ENCODE results near the gene XDH. TPM values are rescaled to one million over a fixed set of nuclear protein-coding genes. Genes with fewer than 3 reads are reported as not detected.

Gene XDH
- total RNA-seq, 1 donor from 2014 or later, result 0.49 TPM

DNA sequence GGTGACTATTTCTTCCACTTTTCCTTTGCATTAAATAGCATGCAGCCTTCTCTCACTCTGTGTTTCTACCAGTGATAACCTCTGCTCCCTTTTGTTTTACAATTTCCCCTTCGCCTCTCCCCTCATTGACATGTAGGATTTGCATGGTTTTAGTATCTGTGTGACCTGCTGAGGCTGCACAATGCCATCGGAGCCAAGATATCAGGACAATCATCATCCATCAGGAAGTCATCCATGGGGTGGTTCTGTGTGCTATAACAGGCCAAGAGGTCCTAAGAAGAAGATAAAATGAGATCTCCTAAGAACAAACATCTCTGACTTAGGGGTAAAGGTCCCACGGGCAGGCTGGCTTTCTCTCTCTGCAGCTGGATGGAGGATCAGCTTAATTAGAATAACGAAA lies 115.0 kb downstream of the XDH start:
- TF ChIP-seq POLR2AphosphoS5 (IDR thresholded peaks at IDR 0.05; ENCODE audit: insufficient read depth in 1 of 2, low read depth in 1 of 2) (no peak), CTCF (IDR thresholded peaks at IDR 0.05) (no peak), POLR2A (IDR thresholded peaks at IDR 0.05) (no peak)
- DNase-seq (ENCODE audit: extremely low spot score in 2 of 2), result no peak
- intact Hi-C loops (cut with DNase I), result no loop called here
- no peak overlapping the region for H3K27ac ChIP-seq
- H3K27me3 ChIP-seq, result no peaks in the 10 kb centered on the region
- H3K4me1 ChIP-seq, result peaks cover 19% of the 10 kb centered on the region
- no peaks in the 10 kb centered on the region for H3K36me3 ChIP-seq
- no peak overlapping the region for H3K4me3 ChIP-seq
- H3K9me3 ChIP-seq, result no peaks in the 10 kb centered on the region

- no peaks in the 10 kb centered on the region for H3K27me3 ChIP-seq
Measured at GRCh38 chr2:31297751-31298150, 116.8 kb downstream of the XDH start.

DNA sequence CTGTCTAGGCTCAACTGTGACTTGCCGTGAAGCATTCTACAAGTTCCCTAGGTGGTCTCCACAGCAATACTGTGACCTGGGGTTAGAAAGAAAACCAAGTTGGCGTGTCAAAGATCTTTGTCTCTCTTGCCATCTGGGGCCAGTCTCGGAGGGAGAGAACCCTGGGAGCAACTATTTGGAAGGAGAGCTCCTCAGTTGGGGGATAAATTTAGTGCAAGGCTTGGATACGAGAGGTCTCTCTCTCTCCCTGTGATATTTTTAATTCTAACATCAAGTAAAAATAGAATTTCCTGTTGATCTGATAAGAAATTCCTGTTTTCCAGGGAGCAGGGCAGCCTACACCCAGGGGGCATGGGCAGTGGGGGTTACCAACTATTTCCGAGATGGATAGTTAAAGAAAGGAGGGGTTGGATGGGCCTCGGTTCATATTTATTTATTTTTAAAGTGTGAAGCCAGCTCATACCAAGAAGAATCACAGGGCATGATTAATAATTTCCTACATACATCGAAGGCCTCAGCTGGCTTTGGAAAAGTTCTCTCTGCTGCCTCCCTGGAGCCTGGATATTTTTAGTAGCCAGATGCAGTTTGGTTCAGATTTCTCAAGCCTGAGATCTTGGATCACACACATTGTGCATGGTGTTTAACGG lies 117.8 kb downstream of the XDH start:
- intact Hi-C loops (cut with DNase I), result no loop called here
- peaks cover 10% of the 10 kb centered on the region for H3K4me1 ChIP-seq
- TF ChIP-seq CTCF (IDR thresholded peaks at IDR 0.05), result no peak
- no peak for TF ChIP-seq POLR2A (IDR thresholded peaks at IDR 0.05)
- no peak for TF ChIP-seq POLR2AphosphoS5 (IDR thresholded peaks at IDR 0.05; ENCODE audit: insufficient read depth in 1 of 2, low read depth in 1 of 2)
- H3K9me3 ChIP-seq, result no peaks in the 10 kb centered on the region
- H3K4me3 ChIP-seq, result no peak overlapping the region
- no peaks in the 10 kb centered on the region for H3K27me3 ChIP-seq
- DNase-seq (ENCODE audit: extremely low spot score in 2 of 2), result no peak
- H3K27ac ChIP-seq, result no peak overlapping the region
- no peaks in the 10 kb centered on the region for H3K36me3 ChIP-seq

More at GRCh38 chr2:31297751-31298150, 116.8 kb downstream of the XDH start:
- Histone ChIP-seq H3K4me1 (peaks cover 10% of the 10 kb centered on the region), H3K9me3 (no peaks in the 10 kb centered on the region), H3K4me3 (no peak overlapping the region), H3K27ac (no peak overlapping the region), H3K36me3 (no peaks in the 10 kb centered on the region)
- intact Hi-C loops (cut with DNase I), result no loop called here
- TF ChIP-seq CTCF (IDR thresholded peaks at IDR 0.05) (no peak), POLR2AphosphoS5 (IDR thresholded peaks at IDR 0.05; ENCODE audit: insufficient read depth in 1 of 2, low read depth in 1 of 2) (peak in 1 of 2 donors; percentile 53), POLR2A (IDR thresholded peaks at IDR 0.05) (no peak)
- no peak for DNase-seq (ENCODE audit: extremely low spot score in 2 of 2)

DNA sequence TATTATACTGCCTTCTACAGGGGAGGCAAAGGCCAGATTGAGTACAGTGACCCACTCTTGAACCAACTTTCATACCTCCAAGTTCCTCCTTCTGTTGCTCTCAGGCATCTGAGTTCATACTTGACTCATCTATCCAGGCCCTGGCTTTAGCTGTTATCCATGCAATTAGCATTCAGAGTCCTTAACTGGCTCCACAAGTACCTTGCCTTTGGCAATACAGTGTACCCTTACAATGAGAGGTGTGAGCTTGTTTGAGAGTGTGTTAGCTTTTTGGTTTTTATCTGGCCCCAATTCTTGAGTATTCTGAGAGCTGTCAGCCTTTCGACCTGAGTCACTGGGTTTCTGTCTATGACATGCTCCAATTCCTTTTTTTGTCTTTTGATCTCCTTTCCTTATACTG lies 120.3 kb downstream of the XDH start:
- Histone ChIP-seq H3K4me1 (peaks cover 10% of the 10 kb centered on the region), H3K27me3 (no peaks in the 10 kb centered on the region), H3K36me3 (no peaks in the 10 kb centered on the region), H3K27ac (no peak overlapping the region), H3K4me3 (no peak overlapping the region), H3K9me3 (no peaks in the 10 kb centered on the region)
- TF ChIP-seq CTCF (IDR thresholded peaks at IDR 0.05), result no peak
- peak in 1 of 2 donors; percentile 35 for TF ChIP-seq POLR2AphosphoS5 (IDR thresholded peaks at IDR 0.05; ENCODE audit: insufficient read depth in 1 of 2, low read depth in 1 of 2)
- intact Hi-C loops (cut with DNase I), result no loop called here
- no peak for DNase-seq (ENCODE audit: extremely low spot score in 2 of 2)

- no peaks in the 10 kb centered on the region for H3K9me3 ChIP-seq
- H3K4me1 ChIP-seq, result peaks cover 15% of the 10 kb centered on the region
- no peak overlapping the region for H3K27ac ChIP-seq
- intact Hi-C loops (cut with DNase I), result no loop called here
- TF ChIP-seq CTCF (IDR thresholded peaks at IDR 0.05) (no peak), POLR2A (IDR thresholded peaks at IDR 0.05) (no peak), POLR2AphosphoS5 (IDR thresholded peaks at IDR 0.05; ENCODE audit: insufficient read depth in 1 of 2, low read depth in 1 of 2) (no peak)
- no peaks in the 10 kb centered on the region for H3K27me3 ChIP-seq
- H3K36me3 ChIP-seq, result no peaks in the 10 kb centered on the region
- DNase-seq (ENCODE audit: extremely low spot score in 2 of 2), result no peak
- H3K4me3 ChIP-seq, result no peak overlapping the region
Measured at GRCh38 chr2:31287654-31288053, 126.9 kb downstream of the XDH start.
